AG10803 (cell line): ENCODE results near the gene SAPCD2.

ENCODE experiments used
- DNase-seq: peaks from one replicate; pipeline ENCODE4 v3.0.0; 2010; ENCODE audit warnings: low read depth
- H3K4me3 ChIP-seq: 2 replicates; pipeline ENCODE4 v1.5.1; 2011; ENCODE audit warnings: mild to moderate bottlenecking, low read length, control low read depth
- CTCF ChIP-seq: conservative IDR thresholded peaks from 2 replicates; pipeline ENCODE4 v1.5.1; 2011; ENCODE audit warnings: mild to moderate bottlenecking, low read length, control low read depth, inconsistent platforms

SAPCD2 gene

GRCh38 chr9:137028263-137029057 is 41.9 kb downstream of the SAPCD2 start:
- H3K4me3 ChIP-seq, result peak overlapping the region; percentile 57
- TF ChIP-seq CTCF, result peak; percentile 43
- DNase-seq, result peak; percentile 29

- peak; percentile 12 for DNase-seq
- TF ChIP-seq CTCF, result no peak
- H3K4me3 ChIP-seq, result peak within 1 kb of the TSS; percentile 59
These were observed 42.7 kb downstream of the SAPCD2 start, which contains the start of gene ABCA2 for GRCh38 chr9:137027369-137028262. ABCA2 (minus strand) TSS chr9:137028237; CDS start chr9:137028140, 97 bp downstream.

GRCh38 chr9:137026828-137027227 is 43.5 kb downstream of the SAPCD2 start:
- no peak for TF ChIP-seq CTCF
- DNase-seq, result no peak
- peak overlapping the region; percentile 59 for H3K4me3 ChIP-seq

- no peak overlapping the region for H3K4me3 ChIP-seq
- no peak for TF ChIP-seq CTCF
- DNase-seq, result no peak
These were observed 44.0 kb downstream of the SAPCD2 start for GRCh38 chr9:137026384-137026783.

GRCh38 chr9:137025517-137025966 is 44.8 kb downstream of the SAPCD2 start:
- no peak for TF ChIP-seq CTCF
- DNase-seq, result no peak
- H3K4me3 ChIP-seq, result no peak overlapping the region

GRCh38 chr9:137023583-137023991 is 46.8 kb downstream of the SAPCD2 start:
- H3K4me3 ChIP-seq, result no peak overlapping the region
- TF ChIP-seq CTCF, result no peak

More at GRCh38 chr9:137023583-137023991, 46.8 kb downstream of the SAPCD2 start:
- DNase-seq, result no peak
